Endometrium (tissue), 2 donors: ENCODE data around the gene VDAC1.
A peak's percentile ranks its signal among the peaks of the same experiment; 100 is the strongest.
"Not testable (repeated sequence)": the region's sequence is repeated elsewhere in the genome, so short reads cannot be mapped to it uniquely, and the experiment has no call there.

Experiments used
- FAIRE-seq: peaks from 2 replicates; lab custom pipeline; 2012; peaks lifted over from hg19 to GRCh38; lab: Jason Lieb, UNC
- donor health status: control.
- donor health status: control.

The VDAC1 gene

DNA sequence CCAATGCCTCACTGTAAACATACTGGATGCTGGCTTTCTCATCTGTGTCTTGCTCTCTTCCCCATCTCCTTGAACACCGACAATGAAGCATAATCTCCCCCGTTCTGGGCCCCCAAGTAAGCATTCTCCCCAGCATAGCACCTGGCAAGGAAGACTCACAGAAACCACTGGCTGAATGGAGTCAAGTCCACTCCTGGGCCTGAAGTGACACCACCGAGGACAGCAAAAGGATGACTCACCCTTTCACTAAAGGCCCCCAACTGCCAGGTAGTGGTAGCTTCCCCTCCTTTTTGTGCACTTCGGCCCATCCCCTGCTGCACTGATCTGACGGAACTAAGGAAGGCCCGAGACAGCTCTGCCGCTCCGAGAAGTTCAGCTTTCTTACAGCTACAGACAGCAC is 9.4 kb downstream of the VDAC1 start:
- no peak for FAIRE-seq

DNA sequence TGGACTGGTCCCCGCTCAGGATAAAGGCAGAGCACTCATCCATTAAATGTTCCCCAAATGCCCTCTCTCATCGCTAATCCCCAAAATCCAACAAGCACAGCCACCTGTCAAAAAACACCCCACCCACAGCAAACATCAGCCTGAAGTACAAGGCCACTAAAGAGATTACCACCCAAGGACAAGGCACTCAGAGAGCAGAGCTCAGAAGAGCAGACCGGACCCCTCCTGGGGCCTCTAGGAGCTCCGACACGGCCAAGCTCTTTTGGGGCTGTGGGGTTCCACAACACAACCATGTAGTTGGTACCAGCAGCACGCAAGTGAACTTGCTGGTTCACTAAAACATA is 9.8 kb downstream of the VDAC1 start:
- FAIRE-seq: no peak

DNA sequence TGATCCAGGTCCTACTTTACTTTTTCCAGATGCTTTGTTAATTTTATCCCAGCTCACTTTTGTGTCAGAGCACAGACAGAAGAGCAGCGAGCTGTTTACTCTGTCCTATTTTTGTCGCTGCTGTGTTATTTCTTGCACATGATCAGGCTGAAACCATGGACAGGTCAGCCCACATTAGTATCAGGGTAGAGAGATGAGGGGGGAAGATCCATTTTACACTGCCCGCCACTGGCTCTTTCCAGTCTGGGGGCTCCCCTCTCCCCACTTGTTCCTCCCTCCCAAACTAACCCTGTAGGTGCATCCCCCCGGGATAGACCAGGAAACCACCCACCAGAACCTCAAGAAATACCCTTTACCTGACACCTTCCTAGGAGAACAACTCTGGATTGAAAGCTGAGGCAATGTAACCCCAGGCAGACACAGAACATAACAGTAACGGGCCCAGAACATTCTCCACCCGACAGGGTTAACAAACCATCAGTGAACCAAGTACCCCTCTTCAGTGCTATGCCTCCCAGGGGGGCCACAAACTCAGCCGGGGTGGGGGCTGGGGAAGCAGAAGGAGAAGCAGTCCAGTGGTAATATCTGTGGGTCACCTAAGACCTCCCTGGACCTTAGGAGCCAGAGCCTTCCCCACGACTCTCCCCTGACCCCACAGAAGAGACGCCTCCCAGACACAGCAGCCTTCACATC is 10.3 kb downstream of the VDAC1 start:
- no peak for FAIRE-seq

DNA sequence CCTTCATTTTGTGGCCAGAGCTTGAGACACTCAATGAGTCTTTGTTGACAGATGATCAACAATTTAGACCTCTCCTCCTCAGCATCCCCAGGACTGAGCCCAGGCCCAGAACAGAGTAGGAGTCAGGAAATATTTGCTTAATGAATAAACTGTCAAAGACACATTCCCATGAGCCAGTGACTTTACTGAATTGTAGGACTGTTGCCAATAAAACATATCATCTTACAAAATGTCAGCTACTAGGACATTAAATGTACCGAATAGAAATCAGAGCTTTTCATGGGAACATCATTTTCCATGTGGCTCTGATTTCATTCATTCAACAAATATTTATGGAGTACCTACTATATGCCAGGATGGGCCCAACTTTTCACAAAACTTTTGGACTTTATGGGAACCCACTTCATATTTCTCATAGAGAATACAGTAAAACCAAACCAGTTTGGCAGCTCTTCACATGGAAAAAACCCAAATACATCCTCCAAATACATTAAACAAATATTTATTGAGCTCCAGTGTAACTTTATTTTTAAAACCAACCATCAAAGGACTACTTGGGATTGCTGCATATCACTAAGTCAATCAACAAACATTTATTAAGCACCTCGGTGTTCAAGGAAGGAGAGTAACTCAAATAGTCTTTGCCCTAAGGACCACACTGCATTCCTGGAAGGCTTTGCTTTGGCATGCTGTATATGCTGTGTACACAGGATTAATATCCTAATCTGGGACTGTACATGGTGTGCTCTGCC is 11.4 kb downstream of the VDAC1 start:
- no peak for FAIRE-seq

DNA sequence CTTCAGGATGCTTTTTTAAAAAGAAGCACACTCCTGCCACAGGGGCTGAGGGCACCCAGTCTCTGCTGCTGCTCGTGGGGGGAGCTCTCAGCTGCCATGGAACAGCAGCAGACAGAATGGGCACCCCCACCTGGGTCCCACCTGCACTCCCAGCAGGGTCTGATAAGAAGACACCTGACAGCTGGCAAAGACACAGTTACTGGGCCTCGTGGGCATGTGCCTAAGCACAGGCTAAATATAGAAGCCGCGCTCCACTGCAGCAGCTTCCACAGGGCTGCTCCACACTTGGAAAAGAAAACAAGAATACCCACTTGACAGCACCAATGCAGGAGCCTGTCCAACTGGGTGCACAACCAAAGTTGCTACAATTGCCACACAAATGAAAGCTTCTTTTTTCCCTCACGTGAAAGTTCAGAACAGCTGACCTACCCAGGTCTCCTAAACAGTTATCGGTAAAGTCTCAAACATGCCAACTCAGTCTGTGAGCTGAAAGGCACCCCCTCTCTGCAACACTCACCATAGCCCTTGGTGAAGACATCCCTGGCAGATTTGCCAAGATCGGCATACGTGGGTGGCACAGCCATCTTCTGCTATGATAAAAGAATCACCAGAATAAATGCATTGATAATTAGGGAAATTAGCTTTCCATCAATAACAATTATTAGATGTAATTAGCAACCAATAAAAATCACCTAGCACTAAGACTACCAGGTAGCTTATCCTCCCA is 12.2 kb downstream of the VDAC1 start:
- FAIRE-seq: no peak

DNA sequence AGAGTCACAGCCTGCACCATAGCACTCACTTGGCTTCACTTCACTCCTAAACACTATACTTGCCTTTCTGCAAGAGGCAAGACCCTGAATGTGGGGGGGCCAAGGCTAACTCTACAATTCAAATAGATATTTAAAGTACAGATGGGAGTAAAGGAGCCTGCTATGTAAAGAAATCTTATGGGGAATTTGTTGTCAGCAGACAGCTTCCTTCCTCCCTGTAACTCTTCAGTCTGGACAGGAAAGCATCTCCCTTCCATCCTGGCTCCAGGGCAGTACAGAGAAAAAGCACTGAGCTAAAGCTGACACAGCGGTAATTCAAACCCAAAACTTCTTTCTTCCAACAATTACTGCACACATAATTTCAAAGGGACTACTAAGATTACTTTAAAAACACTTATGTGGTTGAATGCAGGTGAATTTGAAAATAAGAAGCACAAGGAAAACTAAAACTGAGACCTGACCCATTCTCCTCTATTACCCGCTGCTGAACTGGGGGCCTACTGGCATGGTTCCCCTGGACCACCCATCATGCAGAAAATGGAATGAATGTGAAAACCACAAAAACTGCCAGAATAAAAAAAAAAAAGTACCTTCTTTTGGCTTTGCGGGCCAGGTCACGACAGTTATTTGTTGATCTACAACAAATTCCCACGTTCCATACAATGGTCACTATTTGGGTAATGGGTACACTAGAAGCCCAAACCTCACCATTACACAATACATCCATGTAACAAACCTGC is 13.4 kb downstream of the VDAC1 start:
- no peak for FAIRE-seq

DNA sequence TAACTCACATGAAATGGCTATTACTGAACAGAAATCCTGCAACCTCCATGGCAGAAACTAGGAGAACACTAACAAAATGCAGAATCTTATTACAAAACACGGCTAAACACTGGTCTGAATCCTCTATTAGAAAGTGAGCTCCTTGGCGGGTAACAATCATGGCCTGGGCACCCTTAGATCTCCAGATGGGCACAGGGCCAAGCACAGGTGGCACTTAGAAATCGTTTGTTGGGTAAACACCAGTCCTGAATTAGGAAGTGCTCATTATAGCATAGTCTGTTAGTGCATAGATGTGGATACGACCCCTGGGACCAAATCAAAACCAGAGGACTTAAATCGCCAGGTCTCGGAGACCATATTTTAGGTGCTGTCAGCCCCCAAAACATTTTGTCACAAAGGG is 14.4 kb downstream of the VDAC1 start:
- FAIRE-seq: no peak

DNA sequence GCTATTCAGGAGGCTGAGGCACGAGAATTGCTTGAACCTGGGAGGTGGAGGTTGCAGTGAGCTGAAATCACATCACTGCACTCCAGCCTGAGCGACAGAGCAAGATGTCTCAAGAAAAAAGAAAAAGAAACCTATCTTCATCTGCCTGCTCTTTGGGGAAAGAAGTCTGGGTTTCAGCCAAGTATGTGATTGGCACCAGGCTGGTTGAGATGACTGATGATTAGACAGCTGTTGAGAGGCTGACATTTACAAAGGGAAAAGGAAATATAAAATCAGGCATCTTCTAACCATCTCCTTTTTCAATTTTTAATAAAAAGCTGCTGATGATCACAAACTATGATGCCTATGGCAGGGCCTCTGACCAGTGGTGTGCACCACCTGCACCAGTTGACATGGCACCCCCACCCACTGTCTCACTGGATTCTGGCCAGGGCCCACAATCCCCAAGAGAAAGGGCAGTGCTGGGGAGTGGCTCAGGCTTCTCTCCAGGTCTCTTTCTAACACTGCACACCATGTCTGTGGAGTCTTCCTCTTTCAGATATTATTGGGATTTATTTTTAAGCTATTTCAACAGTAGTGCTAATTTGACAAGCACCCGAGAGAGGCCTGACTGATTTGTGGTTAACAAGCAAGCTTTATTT is 19.1 kb downstream of the VDAC1 start:
- no peak for FAIRE-seq

DNA sequence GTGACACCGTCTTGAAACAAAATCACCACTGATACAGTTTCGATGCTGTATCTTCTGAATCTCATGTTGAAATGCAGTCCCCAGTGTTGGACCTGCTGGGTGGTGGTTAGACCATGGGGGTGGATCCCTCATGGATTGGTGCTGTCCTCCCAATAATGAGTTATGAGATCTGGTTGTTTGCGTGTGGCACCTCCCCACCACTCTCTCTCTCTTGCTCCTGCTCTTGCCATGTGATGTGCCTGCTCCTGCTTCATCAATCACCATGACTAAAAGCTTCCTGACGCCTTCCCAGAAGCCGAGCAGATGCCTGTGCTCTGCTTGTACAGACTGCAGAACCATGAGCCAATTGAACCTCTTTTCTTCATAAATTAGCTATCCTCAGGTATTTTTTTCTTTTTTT is 21.1 kb downstream of the VDAC1 start:
- FAIRE-seq: no peak

DNA sequence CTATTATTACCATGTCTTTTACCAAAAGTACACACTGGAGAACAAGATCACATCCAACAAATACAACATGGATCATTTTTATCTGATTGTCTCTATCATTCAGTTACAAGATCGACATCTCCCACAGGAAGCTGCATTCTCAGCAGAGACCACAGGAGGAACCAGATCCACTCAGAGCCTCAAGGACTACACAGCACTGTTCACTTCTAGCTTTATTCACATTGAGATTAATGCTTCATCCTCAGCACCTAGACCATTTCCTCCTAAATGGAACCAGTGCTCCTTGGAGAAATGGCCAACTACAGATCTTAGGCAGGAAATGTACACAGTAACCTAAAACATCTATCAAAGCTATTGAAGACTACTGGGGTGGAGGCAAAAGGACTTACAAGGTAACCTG is 23.1 kb downstream of the VDAC1 start:
- no peak for FAIRE-seq

DNA sequence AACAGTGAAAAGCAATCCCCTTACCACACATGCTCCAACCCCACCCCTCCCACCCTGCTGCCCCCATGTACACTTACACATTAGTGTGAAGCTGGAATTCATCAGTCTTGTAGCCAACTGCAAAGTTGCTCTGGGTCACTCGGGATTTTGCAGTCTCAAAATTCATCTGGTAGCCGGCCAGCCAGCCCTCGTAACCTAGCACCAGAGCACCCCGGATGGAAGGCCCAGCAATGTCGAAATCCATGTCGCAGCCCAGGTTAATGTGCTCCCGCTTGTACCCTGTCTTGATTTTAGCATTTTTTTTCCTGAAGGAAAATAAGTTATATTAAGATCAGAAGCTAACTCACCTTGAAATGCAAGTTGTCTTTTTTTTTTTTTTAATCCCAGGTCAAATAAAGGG is 24.1 kb downstream of the VDAC1 start:
- FAIRE-seq: no peak

DNA sequence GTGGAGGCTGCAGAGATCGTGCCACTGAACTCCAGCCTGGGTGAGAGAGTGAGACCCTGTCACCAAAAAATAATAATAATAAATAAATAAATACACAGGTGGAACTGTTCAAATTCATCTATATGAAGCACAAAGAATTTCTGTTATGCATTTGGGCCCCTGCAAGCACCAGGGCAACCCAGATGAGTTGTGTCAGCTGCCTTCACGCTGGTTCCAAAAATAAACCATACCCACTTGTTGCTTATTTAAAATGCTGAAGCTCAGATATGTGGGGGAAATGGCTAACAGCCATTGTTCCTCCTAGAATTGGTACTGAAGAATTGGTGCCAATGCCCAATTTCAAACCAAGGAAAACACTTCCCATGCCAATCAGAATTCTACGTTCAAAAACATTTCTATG is 25.8 kb downstream of the VDAC1 start:
- no peak for FAIRE-seq

DNA sequence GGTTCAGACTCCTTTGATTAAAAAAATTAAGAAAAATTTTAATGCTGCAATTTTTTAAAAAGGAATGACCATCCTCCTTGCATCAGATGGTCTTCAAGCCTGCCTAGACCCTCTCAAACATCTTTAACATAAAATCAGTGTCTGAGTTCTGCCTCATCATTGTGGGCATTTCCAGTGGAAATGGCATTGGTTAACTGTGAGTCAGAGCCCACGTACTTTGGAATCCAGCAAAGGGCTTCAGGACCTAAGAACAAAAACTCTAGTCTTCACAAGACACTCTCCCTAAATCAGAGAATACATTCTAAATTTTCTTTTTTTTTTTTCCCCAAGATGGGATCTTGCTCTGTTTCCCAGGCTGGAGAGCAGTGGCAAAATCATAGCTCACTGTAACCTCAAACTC is 26.9 kb downstream of the VDAC1 start:
- no peak for FAIRE-seq

DNA sequence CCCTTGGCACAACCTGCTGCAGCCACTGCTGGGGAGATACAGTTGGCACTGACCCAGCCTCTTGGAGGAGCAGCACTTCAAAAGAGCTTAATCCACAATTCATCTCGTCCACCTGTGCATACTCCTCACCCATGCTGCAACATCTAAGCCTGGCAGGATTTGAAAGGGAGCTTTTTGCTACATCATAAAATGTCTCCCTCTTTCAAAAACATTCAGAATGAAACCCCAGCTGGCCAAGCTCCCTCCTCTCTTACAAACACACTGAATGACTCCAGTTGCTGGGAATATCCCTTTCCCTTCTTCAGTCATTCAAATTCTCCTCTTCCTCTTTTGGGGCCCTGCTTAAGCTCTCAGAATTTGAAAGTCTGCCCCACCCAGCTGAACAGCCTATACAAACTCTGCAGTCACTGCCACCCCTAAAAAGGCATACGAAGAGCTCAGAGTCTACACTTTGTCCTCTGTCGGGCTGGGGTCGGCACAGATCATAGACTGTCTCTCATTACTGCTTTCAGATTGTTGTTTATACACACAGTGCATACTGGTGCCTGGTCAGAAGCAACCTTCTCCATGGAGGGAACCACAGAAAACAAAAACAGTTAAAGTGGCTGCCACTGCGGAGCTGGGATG is 27.5 kb downstream of the VDAC1 start:
- FAIRE-seq: no peak

DNA sequence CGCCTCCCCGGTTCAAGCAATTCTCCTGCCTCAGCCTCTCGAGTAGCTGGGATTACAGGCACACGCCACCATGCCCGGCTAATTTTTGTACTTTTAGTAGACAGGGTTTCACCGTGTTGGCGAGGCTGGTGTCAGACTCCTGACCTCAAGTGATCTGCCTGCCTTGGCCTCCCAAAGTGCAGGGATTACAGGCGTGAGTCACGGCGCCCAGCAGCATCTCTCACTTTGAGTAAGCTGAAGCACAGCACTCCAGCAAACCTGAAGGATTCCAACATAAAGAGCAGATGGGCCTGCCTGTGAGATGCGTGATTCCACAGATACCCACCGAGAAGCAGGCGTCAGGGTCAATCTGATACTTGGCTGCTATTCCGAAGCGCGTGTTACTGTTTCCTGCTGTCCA is 29.2 kb downstream of the VDAC1 start:
- not testable (repeated sequence) for FAIRE-seq

DNA sequence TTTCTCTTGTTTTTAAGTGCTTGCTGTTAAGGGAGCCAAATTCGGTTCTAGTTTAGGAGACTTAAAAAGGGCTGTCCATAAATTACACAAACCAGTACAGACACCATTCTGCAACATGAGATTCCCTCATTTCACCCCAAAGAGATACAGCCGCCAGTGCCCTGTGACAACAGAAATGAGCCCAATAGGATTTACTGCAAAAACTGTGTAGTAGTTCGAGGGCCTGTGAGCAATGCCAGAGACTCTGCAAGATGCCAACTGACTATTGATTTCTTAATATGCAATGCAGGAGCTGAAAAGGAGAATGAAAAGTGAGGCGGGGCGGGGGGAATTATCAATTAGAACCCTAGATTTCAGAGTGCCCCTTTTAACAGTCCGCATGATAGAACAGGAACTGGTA is 30.6 kb downstream of the VDAC1 start:
- no peak for FAIRE-seq

DNA sequence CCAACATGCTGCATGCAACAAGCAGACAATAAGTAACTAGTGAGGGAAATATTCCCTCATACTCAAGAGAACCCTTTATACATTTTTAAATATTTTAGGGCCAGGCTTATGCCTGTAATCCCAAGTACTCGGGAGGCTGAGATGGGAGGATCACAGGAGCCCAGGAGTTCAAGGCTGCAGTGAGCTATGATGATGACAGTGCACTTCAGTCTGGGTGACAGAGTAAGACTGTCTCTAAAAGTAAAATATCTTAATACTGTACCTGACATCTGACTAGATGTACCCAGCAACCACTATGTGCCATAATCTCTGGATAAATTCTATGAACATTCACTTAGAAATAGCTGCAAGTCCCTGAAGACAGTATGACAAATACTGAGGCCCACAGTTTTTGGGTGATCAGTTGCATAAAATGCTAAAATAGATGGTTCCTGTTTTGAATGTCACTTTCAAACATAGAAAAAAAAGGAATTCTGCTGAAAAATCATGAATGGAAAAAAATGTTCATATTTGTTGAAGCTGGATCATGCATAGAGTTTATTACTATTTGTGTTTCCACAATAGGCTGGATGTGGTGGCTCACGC is 34.4 kb downstream of the VDAC1 start:
- FAIRE-seq: no peak

DNA sequence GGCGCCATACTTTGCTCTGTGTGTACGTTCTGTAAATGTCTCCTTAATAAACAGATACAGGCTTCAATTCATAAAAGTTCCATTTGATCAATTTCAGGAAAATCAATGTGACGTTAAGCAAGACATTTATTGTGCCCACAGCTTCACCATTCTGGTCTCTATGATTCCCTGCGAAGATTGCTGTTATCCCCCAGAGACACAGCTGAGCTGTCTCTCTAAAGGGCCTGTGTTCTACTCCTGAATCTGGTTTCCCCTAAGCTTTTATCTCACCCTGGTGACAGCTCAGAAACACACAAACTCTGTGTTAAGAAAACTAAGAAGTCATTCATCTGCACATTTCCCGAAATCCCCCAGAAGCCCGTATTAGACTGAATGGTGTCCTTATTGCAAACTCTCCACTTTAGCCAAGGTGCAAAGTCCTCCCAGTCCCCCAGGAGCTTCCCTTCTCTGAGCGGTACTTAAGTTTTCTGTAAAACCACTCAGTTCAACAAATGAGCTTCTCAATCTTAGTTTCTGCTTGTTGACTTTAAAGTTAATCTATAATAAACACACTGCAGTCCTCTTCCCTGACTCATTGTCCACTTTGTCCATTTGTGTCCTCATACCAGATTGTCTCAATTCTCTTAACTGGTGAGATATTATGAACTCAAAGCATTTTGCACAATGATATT is 35.0 kb downstream of the VDAC1 start:
- no peak for FAIRE-seq

DNA sequence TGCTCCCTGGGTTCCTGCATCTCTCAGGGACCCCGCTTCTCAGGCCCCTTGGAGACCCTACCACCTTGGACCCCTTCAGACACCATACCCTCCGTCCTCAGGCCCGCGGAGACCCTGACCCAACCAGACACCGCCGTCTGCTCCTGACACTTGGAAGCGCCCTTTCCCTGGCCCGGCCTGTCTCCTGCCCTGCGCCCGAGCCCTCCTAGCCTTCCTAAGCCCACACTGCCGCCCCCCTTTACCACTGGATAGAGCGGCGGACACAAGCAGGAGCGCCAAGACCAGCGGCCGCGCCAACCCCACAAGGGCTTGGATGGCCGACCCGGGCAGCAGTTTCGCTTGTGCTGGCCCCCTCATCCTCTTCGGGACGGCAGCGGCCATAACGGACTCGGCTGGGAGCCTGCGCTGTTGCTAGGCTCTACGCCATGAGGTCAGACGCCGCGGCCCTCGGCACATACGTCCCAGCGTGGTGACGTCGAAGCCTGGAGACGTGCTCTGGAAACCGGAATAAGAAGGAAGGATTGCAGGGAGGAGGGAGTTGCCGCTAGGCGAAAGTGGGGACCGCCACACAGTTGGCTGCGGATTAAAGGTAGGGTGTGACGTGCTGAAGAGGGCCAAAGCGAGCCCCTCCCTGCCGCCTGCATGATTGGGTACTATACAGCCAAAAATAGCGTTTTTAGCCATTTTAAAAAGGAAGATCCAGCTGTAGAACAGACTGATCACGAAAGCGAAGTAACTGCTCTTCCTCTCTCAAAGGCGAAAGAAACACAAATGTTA is 36.4 kb downstream of the VDAC1 start, which contains the start of gene C5orf15:
Gene C5orf15, minus strand, starts transcription at position 422 of the 777 bp plus-strand sequence. Its CDS starts 41 bp downstream, at position 381.
- peak; percentile 90 for FAIRE-seq

DNA sequence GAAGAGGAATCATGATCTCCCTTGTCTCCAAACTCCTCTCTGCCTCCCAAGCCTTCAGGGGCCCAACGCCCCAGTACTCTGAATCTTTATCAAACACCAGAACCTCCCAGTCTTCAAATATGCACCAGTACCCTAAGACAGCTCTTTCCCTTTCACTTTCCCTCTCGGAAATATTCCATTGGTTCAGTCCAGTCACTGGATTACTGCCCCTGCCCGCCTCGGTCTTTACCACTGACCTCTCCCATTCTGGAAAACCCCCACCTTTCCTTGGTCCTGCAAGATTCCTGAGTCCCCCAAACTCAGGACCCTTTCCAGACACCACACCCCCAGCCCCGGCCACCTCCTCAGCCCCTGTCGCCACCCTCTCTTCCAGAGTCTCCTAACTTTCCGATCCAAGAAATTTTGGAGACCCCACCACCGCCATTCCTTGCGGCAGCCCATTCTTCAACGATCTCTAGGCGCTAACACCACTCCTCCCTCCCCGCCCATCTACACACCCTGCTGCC is 37.0 kb downstream of the VDAC1 start:
- FAIRE-seq: no peak
